GM21515 (cell line): ENCODE data around the gene ABCC8.

Source experiments
- ATAC-seq: cut with Tn5 transposase; IDR thresholded peaks from one replicate; pipeline ENCODE4 v1.9.1; 2021; ENCODE audit not compliant: unreplicated experiment

Gene ABCC8

DNA sequence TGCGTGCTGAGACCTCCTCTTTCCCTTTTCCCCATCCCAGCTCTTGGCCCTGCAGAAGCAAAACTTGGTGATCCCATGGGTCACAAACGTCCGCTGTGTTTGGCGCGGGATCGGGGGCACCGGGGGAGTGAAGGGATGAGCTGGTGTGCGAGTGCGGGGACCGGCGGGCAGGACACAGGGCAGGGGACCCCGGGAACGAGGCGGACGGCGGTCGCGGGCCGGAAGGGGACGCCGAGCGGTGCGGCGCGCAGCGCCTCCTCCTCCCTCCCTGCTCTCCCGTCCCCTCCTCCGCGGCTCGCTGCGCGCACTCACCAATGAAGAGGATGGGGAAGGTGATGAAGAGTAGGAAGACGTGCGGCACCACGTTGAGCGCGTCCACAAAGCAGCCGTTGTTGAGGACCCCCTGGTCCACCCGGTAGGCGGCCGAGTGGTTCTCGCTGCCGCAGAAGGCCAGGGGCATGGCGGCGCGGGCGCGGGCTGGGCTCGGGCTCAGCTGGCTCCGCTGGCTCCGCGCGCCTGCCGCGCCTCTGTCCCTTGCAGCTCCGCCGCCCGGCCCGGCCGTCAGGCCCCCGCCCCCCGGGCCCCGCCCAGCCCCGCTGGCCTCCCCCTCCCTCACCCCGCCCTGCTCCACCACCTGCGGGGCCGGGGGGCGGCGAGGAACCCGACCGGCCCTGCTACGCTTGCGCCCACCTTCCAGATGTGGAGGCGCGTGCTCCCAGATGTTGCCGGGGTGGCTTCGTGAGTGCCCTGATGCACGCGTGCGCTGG is at the start of gene ABCC8:
Gene ABCC8 (minus strand): TSS at position 529 of the 767 bp plus-strand sequence. CDS start 69 bp downstream, at position 460.
- ATAC-seq: no peak

DNA sequence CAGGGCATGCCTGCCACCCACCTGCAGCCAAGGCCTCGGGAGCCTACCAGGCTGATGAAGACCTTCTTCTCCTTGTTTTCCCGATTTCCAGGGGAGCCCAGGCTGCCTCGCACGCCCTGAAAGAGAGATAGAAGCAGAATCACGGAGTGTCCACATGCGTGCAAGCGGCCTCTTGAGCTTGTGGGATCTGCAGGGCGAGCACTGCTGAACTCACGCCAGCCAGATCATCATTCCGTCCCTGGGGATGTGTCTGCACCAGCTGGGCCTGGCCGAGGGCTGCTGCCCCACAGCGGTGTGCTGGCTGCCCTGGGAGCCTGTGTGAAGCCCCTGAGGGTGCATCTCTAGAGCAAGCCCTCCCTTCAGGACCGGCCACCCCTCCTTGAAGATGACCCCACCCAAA is 49.7 kb upstream of the ABCC8 start:
- no peak for ATAC-seq

DNA sequence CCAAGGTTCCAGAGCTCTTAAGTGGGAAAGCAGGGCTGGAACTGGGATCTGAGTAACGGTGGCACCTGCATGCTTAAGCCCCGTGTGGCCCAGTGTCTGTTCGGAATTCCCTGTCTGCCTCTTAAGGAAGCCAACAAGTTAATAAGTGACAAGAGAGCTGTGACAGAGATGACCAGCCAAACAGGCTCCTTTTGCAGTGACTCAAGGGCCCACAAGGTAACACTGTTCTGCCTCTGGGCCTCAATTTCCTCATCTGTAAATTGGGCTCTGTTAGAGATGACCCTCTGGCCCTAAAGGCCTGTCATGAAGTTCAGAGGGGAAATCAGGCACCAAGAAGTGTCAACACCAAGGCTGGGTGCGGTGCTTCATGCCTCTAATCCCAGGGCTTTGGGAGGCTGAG is 48.9 kb upstream of the ABCC8 start:
- ATAC-seq: no peak

DNA sequence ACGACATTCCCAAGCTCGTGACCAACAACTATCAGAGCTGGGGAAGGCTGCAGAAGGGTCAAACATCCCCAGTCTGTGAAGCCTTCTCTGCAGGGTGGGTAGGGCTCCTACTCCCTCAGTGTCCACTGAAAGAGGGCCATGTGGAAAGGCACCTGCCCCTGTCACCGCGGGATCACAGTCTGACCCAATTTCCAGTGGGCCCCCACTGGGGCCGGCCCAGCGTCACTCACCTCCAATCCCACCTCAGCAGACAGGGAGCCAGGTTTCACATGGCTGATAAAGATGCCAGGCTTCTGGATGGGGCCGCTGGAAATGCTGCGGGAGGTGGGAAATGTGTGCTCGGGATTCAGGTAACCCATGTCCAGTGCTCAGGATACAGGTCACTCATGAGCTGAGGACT is 47.6 kb upstream of the ABCC8 start:
- ATAC-seq: no peak

DNA sequence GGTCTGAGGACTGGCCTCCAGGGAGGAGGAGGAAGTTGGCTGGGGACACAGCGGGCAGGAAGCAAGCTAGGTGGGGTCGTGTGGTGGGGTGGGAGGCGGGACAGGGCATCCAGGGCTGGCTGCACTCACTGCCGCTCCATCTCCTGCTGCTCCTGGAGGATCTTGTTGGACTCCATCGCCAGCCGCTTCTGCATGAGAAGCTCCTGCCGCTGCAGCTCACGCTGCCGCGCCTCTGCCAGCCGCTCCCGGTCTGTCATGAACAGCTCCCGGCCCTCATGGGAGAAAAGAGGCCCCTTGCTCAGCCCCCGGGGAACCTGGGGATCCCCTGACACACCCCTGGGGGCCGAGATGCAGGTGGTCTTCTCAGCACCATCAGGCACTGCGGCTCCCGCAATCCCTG is 46.0 kb upstream of the ABCC8 start:
- ATAC-seq: no peak

DNA sequence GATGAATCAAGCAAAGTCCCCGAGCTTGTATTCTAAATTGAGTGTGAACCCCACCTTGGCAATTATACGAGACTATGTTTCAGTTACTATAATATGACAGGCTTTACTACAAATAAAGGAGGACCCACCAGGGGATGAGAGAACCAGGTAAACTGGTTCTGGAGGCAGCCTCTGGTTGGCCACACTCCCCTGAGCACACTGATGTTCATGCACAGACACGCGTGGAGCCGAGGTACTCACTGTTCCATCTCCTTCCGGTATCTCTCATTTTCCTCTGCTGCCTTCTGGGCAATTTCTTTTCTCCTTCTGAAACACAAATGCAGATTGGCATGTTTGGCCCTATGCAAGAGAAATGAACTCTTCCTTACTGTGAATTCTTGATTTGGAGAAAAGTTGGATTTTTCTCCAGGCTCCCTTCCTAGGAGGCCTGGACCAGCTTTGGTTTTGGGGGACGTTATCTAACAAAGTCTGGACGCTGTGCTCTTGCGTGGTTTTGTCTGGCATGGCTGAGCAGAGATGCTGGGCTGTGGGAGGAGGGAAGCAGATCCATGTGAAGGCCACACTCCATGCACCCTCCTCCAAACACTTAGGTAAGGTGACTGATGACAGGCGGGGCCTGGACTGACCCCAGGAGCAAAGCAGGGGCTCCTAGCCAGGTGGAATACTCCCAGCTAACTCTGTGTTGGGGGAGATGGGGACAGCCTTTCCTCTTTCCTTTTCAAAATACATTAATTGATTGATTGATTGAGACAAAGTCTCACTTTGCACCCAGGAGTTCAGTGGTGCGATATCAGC is 44.7 kb upstream of the ABCC8 start:
- ATAC-seq: no peak

DNA sequence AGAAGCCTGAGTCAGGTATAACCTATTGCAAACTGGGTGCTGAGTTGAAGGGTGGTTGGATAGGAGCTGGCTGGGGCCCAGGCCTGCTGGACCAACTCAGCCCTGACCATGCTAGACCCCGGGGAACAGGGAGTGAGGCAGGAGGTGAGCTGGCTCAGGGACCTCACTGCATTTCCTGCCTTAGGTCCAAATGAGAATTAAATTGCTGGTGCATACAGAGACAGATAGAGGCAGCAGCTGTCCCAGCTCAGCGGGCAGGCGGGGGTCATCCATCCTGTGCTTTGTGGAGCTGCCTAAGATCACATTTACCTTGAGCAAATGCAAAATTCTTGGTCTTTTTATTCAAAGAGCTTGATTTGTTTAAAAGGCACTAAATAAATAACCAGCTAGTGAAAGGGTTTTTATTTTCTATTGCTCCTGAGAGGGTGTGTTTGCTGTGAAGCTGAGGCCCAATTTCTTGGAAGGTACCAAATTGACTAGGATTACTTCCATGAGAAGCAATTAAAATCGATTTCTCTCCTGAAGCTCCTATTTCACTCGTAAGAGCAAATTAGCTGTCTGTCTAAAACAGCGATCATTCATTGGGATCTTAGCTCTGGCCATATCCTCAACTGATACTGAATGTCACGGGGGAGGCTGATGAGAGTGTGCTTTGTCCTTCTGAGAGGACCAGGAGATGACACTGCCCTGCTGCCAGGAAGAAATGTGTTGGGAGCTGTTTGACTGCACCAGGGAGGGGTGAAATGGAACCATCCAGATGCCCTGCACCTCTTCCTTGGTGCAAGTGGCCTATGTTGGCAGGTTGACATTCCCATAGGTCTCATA is 42.6 kb upstream of the ABCC8 start:
- ATAC-seq: no peak

DNA sequence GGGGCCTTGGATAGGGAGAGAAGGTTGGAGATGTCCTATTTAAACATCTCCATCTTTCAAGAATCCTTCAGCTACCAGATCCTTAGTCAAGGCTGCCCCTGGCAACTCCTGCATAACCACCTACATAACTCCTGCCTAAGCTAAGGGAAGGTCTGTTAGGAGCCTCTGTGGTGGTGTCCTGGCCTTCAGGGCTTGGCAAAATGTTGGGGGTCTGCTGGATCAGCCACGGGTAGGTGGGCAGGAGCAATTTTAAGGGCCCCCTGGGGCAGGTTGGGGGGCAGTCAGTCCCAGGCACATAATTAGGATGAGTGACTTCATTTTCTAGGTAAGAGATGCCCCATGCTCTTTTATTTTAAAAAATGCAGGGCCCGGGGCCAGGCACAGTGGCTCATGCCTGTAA is 41.7 kb upstream of the ABCC8 start:
- ATAC-seq: no peak

DNA sequence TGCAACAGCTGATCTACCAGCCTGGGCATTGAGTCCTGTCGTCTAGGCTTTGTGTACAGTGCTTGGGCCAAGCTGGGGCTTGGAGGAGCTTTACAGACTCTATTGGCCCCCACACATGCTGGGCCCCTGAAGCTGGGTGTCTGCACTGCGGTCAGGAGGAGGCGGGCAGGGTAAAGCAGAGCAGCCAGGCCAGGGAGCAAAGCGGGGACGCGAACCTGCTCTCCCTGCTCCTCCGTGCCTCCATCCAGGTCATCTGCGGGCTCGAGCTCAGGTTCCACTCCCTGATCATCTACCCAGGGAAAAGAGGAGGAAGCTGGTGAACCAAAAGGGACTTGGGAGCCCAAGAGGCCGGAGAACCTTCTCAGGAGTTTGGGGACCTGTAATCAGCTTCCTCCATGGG is 40.5 kb upstream of the ABCC8 start:
- no peak for ATAC-seq

DNA sequence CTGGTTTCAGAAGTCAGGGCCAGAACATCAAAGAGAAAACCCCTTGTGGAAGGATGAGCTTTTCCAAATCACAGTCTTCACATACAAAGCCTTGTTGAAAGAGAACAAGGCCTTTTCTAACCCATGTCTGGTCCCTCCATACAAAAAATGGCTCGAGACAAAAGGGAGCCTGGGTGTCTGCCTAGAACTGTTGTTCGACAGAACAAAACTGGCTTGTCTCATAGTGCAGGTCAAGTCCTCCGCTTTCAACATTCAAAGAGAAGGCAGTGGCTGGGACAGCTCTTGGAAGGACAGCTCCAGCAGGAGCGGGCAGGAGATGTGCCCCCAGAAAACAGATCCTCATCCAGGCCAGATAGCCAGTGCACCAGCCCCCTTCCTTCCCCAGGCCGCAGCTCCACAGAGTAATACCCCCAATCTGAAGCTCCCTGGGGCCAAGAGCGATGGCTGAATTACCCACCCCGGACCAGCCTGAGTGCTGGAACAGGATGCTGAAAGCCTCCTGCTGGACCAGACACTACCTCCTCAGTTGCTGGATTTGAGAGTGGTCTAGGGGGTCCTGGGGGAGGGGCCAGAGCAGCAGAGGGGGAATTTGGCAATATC is 40.0 kb upstream of the ABCC8 start:
- ATAC-seq: no peak

DNA sequence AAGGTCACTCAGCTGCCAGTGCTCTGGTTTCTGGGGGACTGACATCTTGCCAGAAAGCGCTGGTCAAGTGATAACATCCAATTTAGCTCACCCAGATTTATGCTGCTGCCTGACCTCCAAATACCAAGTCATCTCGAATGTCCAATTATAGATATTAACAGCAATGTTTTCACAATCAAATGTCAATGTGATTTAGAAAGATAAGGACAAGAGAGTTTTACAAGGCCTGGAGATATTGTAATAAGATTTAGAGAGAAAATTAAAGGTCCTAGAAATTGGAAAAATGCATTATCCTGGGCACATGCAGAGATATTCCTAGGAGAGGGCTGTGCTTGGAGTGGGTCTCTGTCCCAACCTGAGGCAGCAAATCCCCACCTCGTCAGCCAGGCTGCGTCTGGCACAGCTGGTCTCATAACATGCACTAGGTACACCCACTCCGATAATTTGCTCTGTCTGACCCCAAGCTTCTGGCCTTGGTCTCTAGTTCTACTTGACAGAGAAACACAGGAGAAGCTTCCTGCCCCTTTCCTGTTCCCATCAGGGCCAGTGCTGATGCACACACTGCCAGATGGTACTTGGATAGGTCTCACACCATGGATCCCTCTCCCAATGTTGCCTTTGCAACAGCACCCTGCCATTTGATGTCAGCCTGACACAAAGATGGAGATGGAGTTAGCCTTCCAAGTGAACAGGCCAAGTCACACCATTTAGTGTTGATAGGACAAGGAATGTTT is 39.0 kb upstream of the ABCC8 start:
- no peak for ATAC-seq

DNA sequence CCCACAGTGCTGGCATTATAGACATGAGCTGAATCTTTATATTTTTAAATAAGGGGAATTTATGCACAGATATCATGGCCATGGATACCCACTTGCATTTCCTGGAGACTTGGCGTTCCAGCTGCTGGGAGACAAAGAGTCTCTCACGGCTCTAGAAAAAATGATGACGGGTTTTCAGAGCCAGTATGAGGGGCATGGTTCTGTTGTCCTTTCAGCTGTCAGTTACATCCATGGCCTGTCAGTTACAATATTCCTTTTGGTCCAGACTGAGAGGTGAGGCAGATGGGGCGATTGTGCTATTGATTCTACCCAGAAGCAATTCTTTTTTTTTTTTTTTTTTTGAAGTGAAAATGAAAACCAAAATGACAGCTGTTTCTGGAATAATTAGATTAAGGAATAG is 37.8 kb upstream of the ABCC8 start:
- no peak for ATAC-seq

DNA sequence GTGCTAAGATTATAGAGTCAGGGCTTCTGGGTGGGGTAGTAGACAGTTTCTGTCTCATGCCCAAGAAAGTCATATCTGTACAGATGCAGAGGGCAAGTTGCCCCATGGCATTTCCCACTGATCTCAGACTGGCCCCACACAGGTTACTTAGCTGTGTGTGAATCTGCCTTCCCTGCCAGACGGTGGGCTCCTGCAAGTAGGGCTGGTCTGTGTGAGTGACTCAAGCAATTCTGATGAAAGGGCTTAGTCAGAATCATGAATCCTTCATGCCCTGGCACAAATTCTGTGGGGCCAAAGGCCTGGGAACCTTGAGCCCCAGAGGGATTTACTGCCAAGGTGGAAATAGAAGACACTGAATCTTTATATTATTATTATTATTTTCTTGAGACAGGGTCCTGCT is 37.2 kb upstream of the ABCC8 start:
- no peak for ATAC-seq

DNA sequence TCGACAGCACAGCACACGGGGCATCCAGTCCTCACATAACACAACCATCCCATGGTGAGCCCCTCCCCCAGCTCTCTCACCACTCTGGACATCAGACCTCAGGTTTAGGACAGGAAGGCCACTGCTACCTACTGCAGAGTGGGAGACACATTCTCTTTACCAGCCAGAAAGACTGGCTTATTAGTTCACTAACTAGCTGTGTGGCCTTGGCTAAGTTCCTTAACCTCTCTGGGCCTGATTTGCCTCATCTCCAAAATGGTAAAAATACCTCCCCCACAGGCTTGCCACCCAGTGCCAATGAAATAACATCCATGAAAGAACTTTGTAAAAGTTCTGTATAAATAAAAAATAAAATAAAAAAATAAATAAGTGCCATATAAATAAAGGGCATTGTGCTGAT is 35.5 kb upstream of the ABCC8 start:
- ATAC-seq: no peak

DNA sequence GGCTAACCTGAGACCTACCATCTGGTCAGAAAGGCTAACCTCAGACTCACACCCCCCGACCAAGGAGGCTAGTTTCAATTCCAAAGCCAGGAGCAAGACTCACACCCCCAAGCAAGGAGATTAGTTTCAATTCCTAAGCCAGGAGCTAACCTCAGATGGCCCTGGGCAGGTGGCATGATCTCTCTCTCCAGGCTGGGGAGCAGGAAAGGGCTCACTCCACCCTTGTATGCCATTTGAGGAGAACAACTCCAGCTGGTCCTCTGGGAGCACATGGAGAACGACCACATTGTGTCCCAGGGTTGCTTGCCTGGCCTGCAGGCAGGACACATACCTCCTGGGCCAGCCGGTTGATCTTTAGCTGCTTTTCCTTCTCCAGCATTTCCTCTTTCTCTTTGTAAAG is 34.9 kb upstream of the ABCC8 start:
- no peak for ATAC-seq

DNA sequence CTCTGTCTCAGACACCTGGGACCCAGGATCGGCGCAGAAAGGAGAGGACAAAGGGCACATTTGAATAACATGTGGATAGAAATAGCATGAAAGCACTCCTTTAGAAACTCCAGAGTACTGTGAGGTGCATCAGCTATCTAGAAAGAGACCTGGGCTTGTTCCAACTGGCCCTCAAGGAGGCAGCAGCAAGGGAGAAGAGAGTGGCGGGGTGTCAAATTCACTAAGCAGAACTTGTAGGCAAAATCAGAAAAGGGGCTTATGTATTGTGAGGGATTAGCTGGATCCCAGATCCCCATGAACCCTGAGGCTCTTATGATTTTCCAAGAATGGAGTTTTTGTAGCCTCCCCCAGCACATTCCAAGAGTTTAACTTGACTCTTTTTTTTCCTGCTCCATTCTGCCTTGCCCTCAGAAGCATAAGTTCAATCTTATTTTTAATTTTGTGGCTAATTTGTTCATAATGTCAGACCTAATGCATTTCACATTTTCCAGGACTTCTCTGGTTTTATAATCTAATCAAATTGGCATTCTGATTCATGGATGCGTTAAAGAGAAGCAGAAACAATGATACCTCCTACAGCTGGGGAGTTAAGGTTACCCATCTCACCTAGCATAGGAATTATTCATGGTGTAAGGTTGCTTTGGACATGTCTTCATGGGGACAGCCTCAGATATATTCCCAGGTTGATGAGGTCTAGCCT is 34.0 kb upstream of the ABCC8 start:
- ATAC-seq: no peak

DNA sequence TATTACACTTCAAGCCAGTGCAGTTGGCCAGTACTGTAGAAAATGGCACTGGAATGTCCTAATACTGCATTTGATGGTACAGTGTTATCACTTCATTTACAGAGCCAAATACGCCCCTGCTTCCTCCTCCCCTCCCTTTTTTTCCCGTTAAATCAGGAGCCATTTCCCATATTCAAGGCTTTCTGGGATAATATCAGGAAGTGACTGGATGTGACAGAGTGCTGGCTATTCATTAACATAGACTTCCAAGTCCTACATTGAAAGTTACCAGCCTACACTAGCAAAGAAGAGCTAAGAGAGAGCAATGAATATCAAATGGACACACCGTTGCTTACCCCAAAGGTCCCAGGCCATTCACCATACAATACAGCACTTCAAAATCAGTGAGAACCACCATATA is 32.1 kb upstream of the ABCC8 start:
- no peak for ATAC-seq

DNA sequence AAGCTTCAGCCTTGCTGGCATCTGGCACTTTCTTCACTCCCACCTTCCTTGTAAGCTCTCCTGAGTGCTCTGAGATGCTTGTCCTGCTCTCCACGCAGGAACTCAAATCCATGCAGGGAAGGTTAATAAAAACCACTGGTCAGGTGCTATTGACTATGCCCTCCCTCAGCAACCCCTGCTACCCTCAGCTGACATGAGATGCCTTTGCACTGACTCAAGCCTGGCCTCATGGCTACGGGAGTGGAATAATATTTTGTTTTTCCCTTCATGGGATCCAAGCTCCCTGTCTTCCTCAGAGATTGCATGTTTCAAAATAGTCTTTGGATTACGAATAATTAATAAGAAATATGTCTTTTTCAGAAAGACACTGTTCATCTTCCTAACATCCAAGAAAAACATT is 31.7 kb upstream of the ABCC8 start:
- ATAC-seq: no peak

DNA sequence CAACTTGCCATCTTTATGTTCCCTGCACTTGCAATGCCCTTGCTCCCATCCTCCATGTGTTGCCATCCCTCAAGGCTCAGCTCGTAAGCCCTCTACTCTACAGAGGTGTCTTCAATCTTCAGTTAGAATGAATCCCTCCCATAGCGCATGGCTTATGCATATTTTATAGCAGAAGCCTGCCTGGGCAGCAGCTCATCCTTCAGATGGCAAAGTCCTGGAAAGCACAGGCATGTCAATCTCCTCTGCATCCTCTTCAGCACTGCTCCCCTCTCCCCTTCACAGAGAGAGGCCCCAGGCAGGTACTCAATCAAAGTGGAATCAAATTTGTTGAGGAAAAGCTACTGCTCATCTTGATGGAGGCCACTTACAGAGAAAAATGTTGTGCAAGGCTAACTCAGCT is 31.1 kb upstream of the ABCC8 start:
- ATAC-seq: no peak

DNA sequence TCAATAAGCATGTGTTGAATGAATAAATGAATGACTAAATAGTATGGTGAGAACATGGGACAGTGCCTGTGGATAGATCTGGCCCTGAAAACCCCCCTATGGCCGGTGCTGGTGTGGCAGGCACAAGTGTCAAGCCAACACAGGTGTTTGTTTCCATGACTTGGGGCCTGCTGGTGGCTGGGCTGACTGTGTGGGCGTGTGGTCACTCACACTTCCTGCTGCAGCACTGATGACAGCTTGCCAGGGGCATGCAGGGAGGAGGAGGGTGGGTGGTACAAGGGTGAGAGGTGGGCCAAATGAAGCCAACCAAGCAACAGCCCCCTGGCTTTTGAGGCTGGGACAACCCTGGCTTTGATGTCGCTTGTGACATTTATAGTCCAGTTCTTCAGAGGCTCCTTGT is 30.3 kb upstream of the ABCC8 start:
- ATAC-seq: peak; percentile 57
